DND-41 (cell line): ENCODE data around the gene POLR3A.

Experiments used
- ATAC-seq: fragments of 200-7000 bp; cut with Tn5 transposase; 3 replicates; pipeline ENCODE4 v1.9.1; 2021; ENCODE audit warnings: low read depth; ENCODE audit not compliant: insufficient read depth
- DNase-seq: peaks from one replicate; pipeline ENCODE4 v3.0.0-alpha.2; 2020
- H2AFZ ChIP-seq: 2 replicates; pipeline ENCODE4 v1.6.0; 2012; ENCODE audit warnings: low read depth, low read length
- H3K27ac ChIP-seq: 2 replicates; pipeline ENCODE4 v1.5.1; 2012; ENCODE audit warnings: low read length, inconsistent platforms
- H3K27me3 ChIP-seq: fragments of 200-600 bp; sonication (generic); 2 replicates; pipeline ENCODE4 v1.6.0; 2012; ENCODE audit warnings: low read length, mild to moderate bottlenecking, inconsistent platforms; ENCODE audit not compliant: insufficient read depth, poor library complexity
- H3K36me3 ChIP-seq: 2 replicates; pipeline ENCODE4 v1.5.1; 2012; ENCODE audit warnings: low read length, inconsistent platforms; ENCODE audit not compliant: insufficient read depth
- H3K4me1 ChIP-seq: 2 replicates; pipeline ENCODE4 v1.5.1; 2012; ENCODE audit warnings: mild to moderate bottlenecking, low read length; ENCODE audit not compliant: insufficient read depth
- H3K4me2 ChIP-seq: 2 replicates; pipeline ENCODE4 v1.6.0; 2012; ENCODE audit warnings: mild to moderate bottlenecking, moderate library complexity, low read length, inconsistent platforms; ENCODE audit not compliant: insufficient read depth
- H3K4me3 ChIP-seq, 2 experiments: fragments of 200-600 bp in 1 of 2; shearing (Covaris generic) in 1 of 2; 2 replicates each; pipeline ENCODE4 v1.5.1; 2012 to 2016; ENCODE audit warnings: inconsistent platforms in 2 of 2, low read length in 2 of 2, mild to moderate bottlenecking in 2 of 2, low read depth in 1 of 2, moderate library complexity in 1 of 2
- H3K79me2 ChIP-seq: 2 replicates; pipeline ENCODE4 v1.6.0; 2012; ENCODE audit warnings: low read length, inconsistent platforms; ENCODE audit not compliant: insufficient read depth
- H3K9ac ChIP-seq: 2 replicates; pipeline ENCODE4 v1.6.0; 2012; ENCODE audit warnings: low read depth, mild to moderate bottlenecking, inconsistent platforms, low read length, moderate library complexity
- H3K9me3 ChIP-seq: 2 replicates; pipeline ENCODE4 v1.5.1; 2012; ENCODE audit warnings: low read length, moderate library complexity, mild to moderate bottlenecking, inconsistent platforms; ENCODE audit not compliant: insufficient read depth, severe bottlenecking
- H4K20me1 ChIP-seq: 2 replicates; pipeline ENCODE4 v1.6.0; 2012; ENCODE audit warnings: low read length; ENCODE audit not compliant: insufficient read depth
- CTCF ChIP-seq: IDR thresholded peaks from 2 replicates; pipeline ENCODE4 v1.5.1; 2012; ENCODE audit warnings: borderline replicate concordance, low read length, moderate library complexity, mild to moderate bottlenecking; ENCODE audit not compliant: poor library complexity, severe bottlenecking; ENCODE audit errors: extremely low read depth
- EZH2 ChIP-seq: IDR thresholded peaks from 3 replicates; pipeline ENCODE4 v1.6.1; 2012; ENCODE audit warnings: borderline replicate concordance, low read depth, mild to moderate bottlenecking, moderate library complexity, low read length, inconsistent platforms; ENCODE audit not compliant: severe bottlenecking

The POLR3A gene

GRCh38 chr10:78004215-78005026, 24.9 kb downstream of the POLR3A start:
- H3K9ac ChIP-seq: no peak overlapping the region
- no peak overlapping the region for H2AFZ ChIP-seq
- DNase-seq (no peak), ATAC-seq (no peak)
- H3K36me3 ChIP-seq: peaks cover 84% of the 10 kb centered on the region
- H4K20me1 ChIP-seq: no peaks in the 10 kb centered on the region
- no peak for TF ChIP-seq EZH2
- TF ChIP-seq CTCF: no peak
- H3K4me2 ChIP-seq: no peak overlapping the region
- H3K27me3 ChIP-seq: no peaks in the 10 kb centered on the region
- H3K9me3 ChIP-seq: no peaks in the 10 kb centered on the region
- H3K79me2 ChIP-seq: no peaks in the 10 kb centered on the region
- no peak overlapping the region for H3K4me3 ChIP-seq
- no peak overlapping the region for H3K27ac ChIP-seq
- no peaks in the 10 kb centered on the region for H3K4me1 ChIP-seq

DNA sequence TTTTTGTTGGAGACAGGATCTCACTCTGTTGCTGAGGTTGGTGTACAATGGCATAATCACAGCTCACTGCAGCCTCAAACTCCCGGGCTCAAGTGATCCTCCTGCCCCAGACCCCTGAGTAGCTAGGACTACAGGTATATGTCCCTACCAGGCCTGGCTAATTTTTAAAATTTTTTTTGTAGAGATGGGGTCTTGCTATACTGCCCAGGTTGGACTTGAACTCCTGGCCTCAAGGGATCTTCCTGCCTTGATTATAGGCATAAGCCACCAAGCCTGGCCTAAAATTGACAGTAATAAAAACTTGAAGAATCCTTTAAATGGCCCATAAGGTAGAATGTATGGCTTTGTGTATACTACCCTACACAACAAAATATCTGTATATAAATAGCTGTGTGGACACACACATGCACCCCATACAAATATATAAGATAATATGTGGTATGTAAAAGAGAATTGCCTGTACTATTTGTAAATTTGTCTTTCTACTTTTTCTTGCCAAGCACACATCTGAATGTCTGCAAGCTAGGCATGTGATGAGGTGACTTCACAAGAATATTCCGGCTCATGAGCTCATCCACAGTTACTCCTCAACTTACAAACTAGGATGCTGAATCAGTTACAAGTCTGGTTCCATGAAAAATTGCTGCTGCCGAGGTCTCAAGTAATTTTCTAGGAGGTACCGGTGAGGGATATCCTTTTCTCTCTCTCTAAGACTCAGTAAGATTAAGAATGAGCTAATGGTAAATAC, 26.6 kb downstream of the POLR3A start:
- Histone ChIP-seq H3K27me3 (no peaks in the 10 kb centered on the region), H3K4me3 (no peak overlapping the region), H3K4me1 (no peaks in the 10 kb centered on the region), H3K27ac (no peak overlapping the region), H3K9ac (no peak overlapping the region), H3K9me3 (no peaks in the 10 kb centered on the region), H2AFZ (no peak overlapping the region), H3K36me3 (peaks cover 77% of the 10 kb centered on the region), H4K20me1 (no peaks in the 10 kb centered on the region), H3K79me2 (no peaks in the 10 kb centered on the region), H3K4me2 (no peak overlapping the region)
- TF ChIP-seq CTCF (no peak), EZH2 (no peak)
- no peak for ATAC-seq
- DNase-seq: no peak

GRCh38 chr10:78000956-78001472, 28.3 kb downstream of the POLR3A start:
- no peaks in the 10 kb centered on the region for H3K27me3 ChIP-seq
- TF ChIP-seq EZH2: no peak
- TF ChIP-seq CTCF: no peak
- peaks cover 65% of the 10 kb centered on the region for H3K36me3 ChIP-seq
- H4K20me1 ChIP-seq: no peaks in the 10 kb centered on the region
- H3K9ac ChIP-seq: no peak overlapping the region
- H3K4me2 ChIP-seq: no peak overlapping the region
- no peaks in the 10 kb centered on the region for H3K9me3 ChIP-seq
- ATAC-seq (no peak), DNase-seq (no peak)
- no peak overlapping the region for H2AFZ ChIP-seq
- no peak overlapping the region for H3K27ac ChIP-seq
- no peaks in the 10 kb centered on the region for H3K79me2 ChIP-seq
- no peak overlapping the region for H3K4me3 ChIP-seq
- no peaks in the 10 kb centered on the region for H3K4me1 ChIP-seq
